Measurements from ENCODE around the gene HSPA6. TPM values are rescaled to one million over a fixed set of nuclear protein-coding genes. Genes with fewer than 3 reads are reported as not detected.
"Not testable (repeated sequence)": the region's sequence is repeated elsewhere in the genome, so short reads cannot be mapped to it uniquely, and the experiment has no call there.

Gene HSPA6
- polyA plus RNA-seq, 1 donor (not counting 4 experiments of a cell fraction or from before 2014, with no cell fraction given): 0.26 TPM

GRCh38 chr1:161530671-161531641, 6.6 kb downstream of the HSPA6 start:
- H3K27me3 ChIP-seq (ENCODE audit: control insufficient read depth, extremely low read depth, insufficient read depth, low read length); H3K9me3 ChIP-seq (ENCODE audit: control insufficient read depth, low read depth, low read length); dilution Hi-C loops (cut with MboI; ENCODE audit: extremely low pct_ligation_motif_present, low sequenced_read_pairs); H3K36me3 ChIP-seq (ENCODE audit: control insufficient read depth in 2 of 2, extremely low read depth in 1 of 2, insufficient read depth in 2 of 2, low read length in 2 of 2); H3K9me1 ChIP-seq (ENCODE audit: control insufficient read depth, extremely low read depth, insufficient read depth, low read length); H3K4me1 ChIP-seq (ENCODE audit: control insufficient read depth, extremely low read depth, insufficient read depth, low read length); H4K20me1 ChIP-seq (ENCODE audit: control insufficient read depth, extremely low read depth, insufficient read depth, low read length); H3K79me2 ChIP-seq (ENCODE audit: control insufficient read depth, insufficient read depth, low read length): not testable (repeated sequence)
- Histone ChIP-seq H3K27ac (ENCODE audit: control insufficient read depth, insufficient read depth, low read length) (peak overlapping the region; percentile 69), H2AFZ (ENCODE audit: control insufficient read depth, low read length) (peak overlapping the region; percentile 75), H3K4me2 (ENCODE audit: control insufficient read depth, extremely low read depth, insufficient read depth, low read depth, low read length) (peak overlapping the region; percentile 90), H3K9ac (ENCODE audit: control insufficient read depth, extremely low read depth, insufficient read depth, low read length) (peak overlapping the region; percentile 72), H3K4me3 (ENCODE audit: control insufficient read depth in 2 of 3, extremely low read depth in 1 of 3, insufficient read depth in 2 of 3, low read depth in 1 of 3, low read length in 3 of 3) (peak overlapping the region; percentile 48 to 72 (median 70))
- DNase-seq (ENCODE audit: low read depth, low spot score) (peak; percentile 74), FAIRE-seq (peak; percentile 84)

GRCh38 chr1:161531986-161532643, 7.8 kb downstream of the HSPA6 start:
- no peak overlapping the region for H2AFZ ChIP-seq (ENCODE audit: control insufficient read depth, low read length)
- no peaks in the 10 kb centered on the region for H4K20me1 ChIP-seq (ENCODE audit: control insufficient read depth, extremely low read depth, insufficient read depth, low read length)
- no peak for DNase-seq (ENCODE audit: low read depth, low spot score)
- no peaks in the 10 kb centered on the region for H3K9me1 ChIP-seq (ENCODE audit: control insufficient read depth, extremely low read depth, insufficient read depth, low read length)
- no peaks in the 10 kb centered on the region for H3K9me3 ChIP-seq (ENCODE audit: control insufficient read depth, low read depth, low read length)
- no peak overlapping the region for H3K4me2 ChIP-seq (ENCODE audit: control insufficient read depth, extremely low read depth, insufficient read depth, low read depth, low read length)
- H3K27me3 ChIP-seq (ENCODE audit: control insufficient read depth, extremely low read depth, insufficient read depth, low read length): no peaks in the 10 kb centered on the region
- no peak overlapping the region for H3K9ac ChIP-seq (ENCODE audit: control insufficient read depth, extremely low read depth, insufficient read depth, low read length)
- no peak for FAIRE-seq
- H3K4me3 ChIP-seq (ENCODE audit: control insufficient read depth in 2 of 3, extremely low read depth in 1 of 3, insufficient read depth in 2 of 3, low read depth in 1 of 3, low read length in 3 of 3): no peak overlapping the region
- dilution Hi-C loops (cut with MboI; ENCODE audit: extremely low pct_ligation_motif_present, low sequenced_read_pairs): no loop called here
- H3K27ac ChIP-seq (ENCODE audit: control insufficient read depth, insufficient read depth, low read length): no peak overlapping the region
- no peaks in the 10 kb centered on the region for H3K36me3 ChIP-seq (ENCODE audit: control insufficient read depth in 2 of 2, extremely low read depth in 1 of 2, insufficient read depth in 2 of 2, low read length in 2 of 2)
- no peaks in the 10 kb centered on the region for H3K79me2 ChIP-seq (ENCODE audit: control insufficient read depth, insufficient read depth, low read length)
- no peaks in the 10 kb centered on the region for H3K4me1 ChIP-seq (ENCODE audit: control insufficient read depth, extremely low read depth, insufficient read depth, low read length)
- no peak for TF ChIP-seq EZH2 (IDR thresholded peaks at IDR 0.05; ENCODE audit: low read length)

- H2AFZ ChIP-seq (ENCODE audit: control insufficient read depth, low read length); H4K20me1 ChIP-seq (ENCODE audit: control insufficient read depth, extremely low read depth, insufficient read depth, low read length); H3K9ac ChIP-seq (ENCODE audit: control insufficient read depth, extremely low read depth, insufficient read depth, low read length); H3K9me3 ChIP-seq (ENCODE audit: control insufficient read depth, low read depth, low read length); H3K4me1 ChIP-seq (ENCODE audit: control insufficient read depth, extremely low read depth, insufficient read depth, low read length); H3K27me3 ChIP-seq (ENCODE audit: control insufficient read depth, extremely low read depth, insufficient read depth, low read length); H3K4me2 ChIP-seq (ENCODE audit: control insufficient read depth, extremely low read depth, insufficient read depth, low read depth, low read length); dilution Hi-C loops (cut with MboI; ENCODE audit: extremely low pct_ligation_motif_present, low sequenced_read_pairs); DNase-seq (ENCODE audit: low read depth, low spot score); H3K36me3 ChIP-seq (ENCODE audit: control insufficient read depth in 2 of 2, extremely low read depth in 1 of 2, insufficient read depth in 2 of 2, low read length in 2 of 2); FAIRE-seq; H3K9me1 ChIP-seq (ENCODE audit: control insufficient read depth, extremely low read depth, insufficient read depth, low read length); H3K27ac ChIP-seq (ENCODE audit: control insufficient read depth, insufficient read depth, low read length); H3K79me2 ChIP-seq (ENCODE audit: control insufficient read depth, insufficient read depth, low read length); H3K4me3 ChIP-seq (ENCODE audit: control insufficient read depth in 2 of 3, extremely low read depth in 1 of 3, insufficient read depth in 2 of 3, low read depth in 1 of 3, low read length in 3 of 3): not testable (repeated sequence)
These were observed 8.6 kb downstream of the HSPA6 start for GRCh38 chr1:161532644-161533567.

- FAIRE-seq; H3K79me2 ChIP-seq (ENCODE audit: control insufficient read depth, insufficient read depth, low read length); H3K9me3 ChIP-seq (ENCODE audit: control insufficient read depth, low read depth, low read length); H3K4me2 ChIP-seq (ENCODE audit: control insufficient read depth, extremely low read depth, insufficient read depth, low read depth, low read length); H3K9ac ChIP-seq (ENCODE audit: control insufficient read depth, extremely low read depth, insufficient read depth, low read length); DNase-seq (ENCODE audit: low read depth, low spot score); H2AFZ ChIP-seq (ENCODE audit: control insufficient read depth, low read length); H3K4me3 ChIP-seq (ENCODE audit: control insufficient read depth in 2 of 3, extremely low read depth in 1 of 3, insufficient read depth in 2 of 3, low read depth in 1 of 3, low read length in 3 of 3); H3K27ac ChIP-seq (ENCODE audit: control insufficient read depth, insufficient read depth, low read length); H3K27me3 ChIP-seq (ENCODE audit: control insufficient read depth, extremely low read depth, insufficient read depth, low read length); H3K36me3 ChIP-seq (ENCODE audit: control insufficient read depth in 2 of 2, extremely low read depth in 1 of 2, insufficient read depth in 2 of 2, low read length in 2 of 2); dilution Hi-C loops (cut with MboI; ENCODE audit: extremely low pct_ligation_motif_present, low sequenced_read_pairs); H3K4me1 ChIP-seq (ENCODE audit: control insufficient read depth, extremely low read depth, insufficient read depth, low read length); H3K9me1 ChIP-seq (ENCODE audit: control insufficient read depth, extremely low read depth, insufficient read depth, low read length); H4K20me1 ChIP-seq (ENCODE audit: control insufficient read depth, extremely low read depth, insufficient read depth, low read length): not testable (repeated sequence)
These were observed 12.8 kb downstream of the HSPA6 start for GRCh38 chr1:161537068-161537669.
